Measurements from ENCODE around the gene ITFG1.

GRCh38 chr16:47366228-47366627 is 94.6 kb downstream of the ITFG1 start:
- TF ChIP-seq CTCF (conservative IDR thresholded peaks at IDR 0.05; ENCODE audit: low read length) = no peak
- TF ChIP-seq EZH2phosphoT487 (IDR thresholded peaks at IDR 0.05; ENCODE audit: borderline replicate concordance) = no peak

Data from Loucy (cell line).